Uterus (tissue), 4 donors: Measurements from ENCODE around the gene ZNF407. TPM values are rescaled to one million over a fixed set of nuclear protein-coding genes. Genes with fewer than 3 reads are reported as not detected.

Experiments
- DNase-seq, 2 donors: peaks; one replicate each; pipeline ENCODE4 v3.0.0-alpha.2; 2019 to 2020
- H3K27ac ChIP-seq, 2 donors: fragments of 200-600 bp; sonication (generic); 1 replicate in 1 of 2; 2 replicates in 1 of 2; pipeline ENCODE4 v1.5.1; 2016 to 2018
- H3K27me3 ChIP-seq, 2 donors: fragments of 200-600 bp; sonication (generic); one replicate each; pipeline ENCODE4 v1.5.1; 2018 to 2019; ENCODE audit warnings: control low read depth in 1 of 2
- H3K36me3 ChIP-seq, 2 donors: fragments of 200-600 bp; sonication (generic); one replicate each; pipeline ENCODE4 v1.5.1; 2019; ENCODE audit warnings: control low read depth in 1 of 2
- H3K4me1 ChIP-seq, 2 donors: fragments of 200-600 bp; sonication (generic); one replicate each; pipeline ENCODE4 v1.5.1; 2018 to 2019; ENCODE audit warnings: control low read depth in 1 of 2
- H3K4me3 ChIP-seq, 2 donors: fragments of 200-600 bp; sonication (generic); 1 replicate in 1 of 2; 2 replicates in 1 of 2; pipeline ENCODE4 v1.5.1; 2018 to 2019; ENCODE audit warnings: mild to moderate bottlenecking in 1 of 2
- H3K9me3 ChIP-seq, 2 donors: fragments of 200-600 bp; sonication (generic); one replicate each; pipeline ENCODE4 v1.5.1; 2019; ENCODE audit warnings: control low read depth in 1 of 2
- POLR2A ChIP-seq, 2 donors: fragments of 450-650 bp; IDR thresholded peaks; one replicate each; pipeline ENCODE4 v1.6.1; 2016; ENCODE audit warnings: antibody characterized with exemption in 2 of 2, mild to moderate bottlenecking in 1 of 2, moderate library complexity in 1 of 2
- intact Hi-C: fragments of 100-400 bp; cut with DNase I; formaldehyde crosslinking; loops from one replicate; pipeline ENCODE4 v1.15.1; 2023; ENCODE audit warnings: low total_unique reads
- total RNA-seq, 4 donors: library from RNA; depleted of rRNA in 3 of 4; stranded (reverse); fragments of >200 nt in 3 of 4; gene quantifications; one replicate each; pipeline versions ENCODE4 v1.1.0 to v1.2.4, GENCODE V29; 2014 to 2023
- TF ChIP-seq, protein P1 (sequence below), 4 experiments: fragments of 200-600 bp in 2 of 4; fragments of 450-650 bp in 2 of 4; sonication (generic) in 2 of 4; IDR thresholded peaks; one replicate each; pipeline ENCODE4 v1.5.1; 2016 to 2019; ENCODE audit warnings: antibody characterized with exemption in 4 of 4, mild to moderate bottlenecking in 2 of 4, moderate library complexity in 1 of 4
- donor health status: DM: yes; HTN: yes; CAD: no.

Gene ZNF407
- total RNA-seq, 4 donors from 2014 or later: 10.6 to 38.9 (median 23.7) TPM

DNA sequence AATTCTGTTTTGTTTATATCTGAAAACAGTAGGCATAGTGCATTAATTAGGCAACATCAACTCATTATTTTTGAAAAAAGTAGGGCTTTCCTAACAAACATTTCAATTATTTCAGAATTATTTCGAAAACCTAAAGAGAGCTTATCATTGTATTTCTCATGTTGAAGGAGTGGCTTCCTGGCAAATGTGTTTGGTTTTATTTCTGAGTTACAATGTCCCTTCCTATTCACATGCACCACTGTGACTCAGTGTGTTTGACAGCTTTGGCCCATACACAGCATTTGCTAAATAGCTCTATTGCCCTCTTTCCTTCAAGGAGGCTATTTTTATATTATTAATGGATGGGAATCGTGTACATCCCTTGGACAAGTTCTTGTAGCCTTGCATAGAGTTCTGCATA is 405.4 kb downstream of the ZNF407 start:
- Histone ChIP-seq H3K4me1 (no peaks in the 10 kb centered on the region), H3K36me3 (no peaks in the 10 kb centered on the region), H3K27me3 (no peaks in the 10 kb centered on the region), H3K4me3 (no peak overlapping the region), H3K27ac (no peak overlapping the region), H3K9me3 (no peaks in the 10 kb centered on the region)
- no peak for TF ChIP-seq POLR2A (IDR thresholded peaks at IDR 0.05)
- TF ChIP-seq, protein P1, sequence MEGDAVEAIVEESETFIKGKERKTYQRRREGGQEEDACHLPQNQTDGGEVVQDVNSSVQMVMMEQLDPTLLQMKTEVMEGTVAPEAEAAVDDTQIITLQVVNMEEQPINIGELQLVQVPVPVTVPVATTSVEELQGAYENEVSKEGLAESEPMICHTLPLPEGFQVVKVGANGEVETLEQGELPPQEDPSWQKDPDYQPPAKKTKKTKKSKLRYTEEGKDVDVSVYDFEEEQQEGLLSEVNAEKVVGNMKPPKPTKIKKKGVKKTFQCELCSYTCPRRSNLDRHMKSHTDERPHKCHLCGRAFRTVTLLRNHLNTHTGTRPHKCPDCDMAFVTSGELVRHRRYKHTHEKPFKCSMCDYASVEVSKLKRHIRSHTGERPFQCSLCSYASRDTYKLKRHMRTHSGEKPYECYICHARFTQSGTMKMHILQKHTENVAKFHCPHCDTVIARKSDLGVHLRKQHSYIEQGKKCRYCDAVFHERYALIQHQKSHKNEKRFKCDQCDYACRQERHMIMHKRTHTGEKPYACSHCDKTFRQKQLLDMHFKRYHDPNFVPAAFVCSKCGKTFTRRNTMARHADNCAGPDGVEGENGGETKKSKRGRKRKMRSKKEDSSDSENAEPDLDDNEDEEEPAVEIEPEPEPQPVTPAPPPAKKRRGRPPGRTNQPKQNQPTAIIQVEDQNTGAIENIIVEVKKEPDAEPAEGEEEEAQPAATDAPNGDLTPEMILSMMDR (IDR thresholded peaks at IDR 0.05): no peak
- no peak for DNase-seq
- intact Hi-C loops: no loop called here

DNA sequence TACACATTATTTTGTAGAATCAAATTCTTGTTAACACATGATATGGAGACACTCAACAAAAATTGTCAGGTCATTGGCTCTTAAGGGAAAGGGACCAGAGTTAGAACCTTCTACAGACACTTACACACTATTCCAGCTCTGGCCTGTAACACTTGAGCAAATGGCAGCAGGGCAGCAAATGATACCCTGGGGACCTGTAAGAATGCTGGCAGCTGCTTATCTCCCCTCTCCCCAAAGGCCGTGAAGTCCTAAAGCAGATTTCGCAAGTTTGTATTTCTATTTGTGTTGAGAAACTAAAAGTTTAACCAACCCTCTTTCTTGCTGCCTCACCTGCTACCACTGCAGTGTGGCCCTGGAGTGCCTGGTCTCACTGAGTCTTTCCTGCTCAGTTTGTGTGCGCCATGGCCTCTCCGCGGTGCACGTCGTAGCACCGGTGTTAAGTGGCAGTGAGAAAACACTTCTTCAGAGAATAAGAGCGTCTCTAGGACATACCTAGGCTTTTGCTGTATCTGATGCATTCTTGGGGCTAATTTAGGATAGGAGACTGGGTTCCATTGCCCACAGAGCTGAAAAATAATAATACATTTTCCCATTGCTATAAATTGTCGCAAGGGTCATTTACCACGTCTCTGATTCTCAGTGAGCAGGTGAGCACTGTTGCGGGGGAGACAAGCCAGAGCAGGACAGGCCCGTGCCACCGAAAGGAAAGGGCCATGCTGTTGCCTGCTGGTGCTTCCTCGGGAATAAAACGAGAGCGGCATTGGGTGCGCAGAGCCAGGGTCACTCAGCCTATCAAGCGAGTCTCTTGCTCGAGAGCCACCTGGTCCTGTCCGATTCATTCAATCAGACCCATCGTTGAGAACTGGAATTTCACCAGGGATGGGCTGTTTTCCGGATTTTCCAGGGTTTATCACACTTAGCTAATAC is 406.4 kb downstream of the ZNF407 start:
- no peak for DNase-seq
- intact Hi-C loops: no loop called here
- no peak overlapping the region for H3K4me3 ChIP-seq
- no peaks in the 10 kb centered on the region for H3K9me3 ChIP-seq
- no peak overlapping the region for H3K27ac ChIP-seq
- H3K4me1 ChIP-seq: no peaks in the 10 kb centered on the region
- H3K36me3 ChIP-seq: no peaks in the 10 kb centered on the region
- no peak for TF ChIP-seq POLR2A (IDR thresholded peaks at IDR 0.05)
- TF ChIP-seq, protein P1 (IDR thresholded peaks at IDR 0.05): no peak
- H3K27me3 ChIP-seq: no peaks in the 10 kb centered on the region

DNA sequence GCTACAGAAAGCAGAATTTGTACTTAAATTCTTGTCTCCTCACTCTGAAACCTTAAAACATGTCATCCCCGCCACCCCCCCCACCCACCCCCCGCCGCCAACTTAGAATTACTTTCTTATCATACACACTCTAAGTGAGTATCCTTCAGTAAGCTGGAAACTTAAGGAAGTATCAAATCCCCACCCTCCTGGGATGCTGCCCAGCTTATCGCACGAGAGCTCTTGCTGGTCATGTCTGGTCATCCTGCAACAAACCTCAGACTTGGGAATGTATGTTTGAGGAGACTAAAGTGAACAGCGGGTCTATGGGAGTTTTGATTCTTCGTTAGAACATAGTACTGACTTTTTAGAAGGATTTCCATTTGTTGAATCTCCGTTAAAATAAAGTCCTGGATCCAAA is 408.0 kb downstream of the ZNF407 start:
- H3K27ac ChIP-seq: no peak overlapping the region
- intact Hi-C loops: no loop called here
- H3K27me3 ChIP-seq: no peaks in the 10 kb centered on the region
- H3K36me3 ChIP-seq: no peaks in the 10 kb centered on the region
- H3K4me1 ChIP-seq: no peaks in the 10 kb centered on the region
- TF ChIP-seq POLR2A (IDR thresholded peaks at IDR 0.05): no peak
- TF ChIP-seq, protein P1 (IDR thresholded peaks at IDR 0.05): no peak
- no peaks in the 10 kb centered on the region for H3K9me3 ChIP-seq
- H3K4me3 ChIP-seq: no peak overlapping the region
- no peak for DNase-seq

DNA sequence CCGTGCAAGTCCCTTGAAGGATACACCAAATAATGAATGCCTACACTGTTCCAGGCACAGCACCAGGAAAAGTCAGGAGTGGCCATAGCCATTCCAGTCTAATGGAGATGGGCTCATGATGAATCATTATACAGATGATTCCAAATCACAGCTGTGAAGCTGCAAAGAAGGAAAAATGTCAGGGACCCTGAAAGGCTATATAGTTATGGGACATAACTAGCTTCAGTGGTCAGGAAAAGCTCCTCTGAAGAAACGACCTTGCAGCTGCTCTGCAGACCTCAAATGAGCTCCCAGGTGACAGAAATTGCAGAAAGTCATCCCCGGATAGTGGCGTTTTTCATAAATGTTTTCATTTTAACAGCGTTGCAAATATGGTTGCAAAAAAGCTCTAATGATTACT is 410.5 kb downstream of the ZNF407 start:
- no peak for DNase-seq
- Histone ChIP-seq H3K36me3 (no peaks in the 10 kb centered on the region), H3K27ac (no peak overlapping the region), H3K27me3 (no peaks in the 10 kb centered on the region), H3K4me1 (no peaks in the 10 kb centered on the region), H3K4me3 (no peak overlapping the region), H3K9me3 (no peaks in the 10 kb centered on the region)
- intact Hi-C loops: no loop called here
- TF ChIP-seq POLR2A (IDR thresholded peaks at IDR 0.05): no peak
- TF ChIP-seq, protein P1 (IDR thresholded peaks at IDR 0.05): no peak

DNA sequence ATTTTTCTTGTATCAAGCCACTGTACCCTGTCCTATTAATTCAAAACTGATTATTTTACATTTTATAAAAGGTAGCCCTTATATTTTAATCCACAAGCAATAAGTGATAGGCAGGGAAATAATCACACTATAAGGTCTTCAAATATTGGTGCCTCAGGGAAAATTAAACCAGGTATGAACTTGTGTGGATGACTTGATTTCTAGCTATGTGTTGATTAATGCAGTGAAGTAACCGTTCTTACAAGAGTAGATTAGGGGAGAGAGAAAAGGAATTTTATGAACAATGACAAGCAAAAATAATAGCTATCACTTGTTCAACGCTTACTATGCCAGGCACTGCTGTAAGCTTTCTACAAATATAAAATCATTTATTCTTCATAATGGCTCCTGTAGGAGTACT is 411.6 kb downstream of the ZNF407 start:
- no peak for DNase-seq
- no peak overlapping the region for H3K27ac ChIP-seq
- H3K9me3 ChIP-seq: no peaks in the 10 kb centered on the region
- intact Hi-C loops: no loop called here
- H3K4me1 ChIP-seq: no peaks in the 10 kb centered on the region
- H3K27me3 ChIP-seq: no peaks in the 10 kb centered on the region
- no peaks in the 10 kb centered on the region for H3K36me3 ChIP-seq
- H3K4me3 ChIP-seq: no peak overlapping the region
- no peak for TF ChIP-seq POLR2A (IDR thresholded peaks at IDR 0.05)
- TF ChIP-seq, protein P1 (IDR thresholded peaks at IDR 0.05): no peak
